Thyroid gland (tissue), 4 donors: Measurements from ENCODE around the gene PMM2.

ENCODE experiments used
- CTCF ChIP-seq, 6 experiments: fragments of 200-600 bp in 3 of 6; fragments of 450-650 bp in 3 of 6; sonication (generic) in 3 of 6; IDR thresholded peaks; one replicate each; pipeline ENCODE4 v1.5.1; 2016 to 2019; ENCODE audit warnings: antibody characterized with exemption in 6 of 6, mild to moderate bottlenecking in 2 of 6, inconsistent platforms in 1 of 6, moderate library complexity in 1 of 6
- POLR2A ChIP-seq, 2 donors: fragments of 450-650 bp; IDR thresholded peaks; one replicate each; pipeline ENCODE4 v1.6.1; 2017; ENCODE audit warnings: antibody characterized with exemption in 2 of 2, mild to moderate bottlenecking in 2 of 2, moderate library complexity in 1 of 2

- TF ChIP-seq CTCF (IDR thresholded peaks at IDR 0.05) (no peak), POLR2A (IDR thresholded peaks at IDR 0.05) (no peak)
Measured at GRCh38 chr16:8753416-8754054, 44.1 kb upstream of the PMM2 start.
